Loucy (cell line): ENCODE measurements around the gene RND2.

Source experiments
- H2AFZ ChIP-seq: fragments of 200-600 bp; sonication (generic); 2 replicates; pipeline ENCODE4 v1.6.0; 2016; ENCODE audit warnings: antibody characterized with exemption, mild to moderate bottlenecking, low read length, moderate library complexity
- H3F3A ChIP-seq: fragments of 200-600 bp; 2 replicates; pipeline ENCODE4 v1.6.0; 2016; ENCODE audit warnings: antibody characterized with exemption, low read depth, mild to moderate bottlenecking
- H3K27me3 ChIP-seq: fragments of 200-600 bp; sonication (generic); 2 replicates; pipeline ENCODE4 v1.6.1; 2014; ENCODE audit warnings: low read length, mild to moderate bottlenecking; ENCODE audit not compliant: insufficient read depth, poor library complexity, severe bottlenecking
- H3K36me3 ChIP-seq: fragments of 200-600 bp; sonication (generic); 2 replicates; pipeline ENCODE4 v1.6.1; 2016; ENCODE audit warnings: low read length; ENCODE audit not compliant: insufficient read depth
- H3K4me1 ChIP-seq: fragments of 200-600 bp; sonication (generic); 2 replicates; pipeline ENCODE4 v1.5.1; 2014; ENCODE audit warnings: low read length, mild to moderate bottlenecking; ENCODE audit not compliant: insufficient read depth, poor library complexity, severe bottlenecking
- H3K4me2 ChIP-seq: fragments of 200-600 bp; sonication (generic); 2 replicates; pipeline ENCODE4 v1.6.0; 2014; ENCODE audit warnings: antibody characterized with exemption, low read length, low read depth, mild to moderate bottlenecking; ENCODE audit not compliant: poor library complexity, severe bottlenecking
- H3K4me3 ChIP-seq: fragments of 200-600 bp; sonication (generic); 2 replicates; pipeline ENCODE4 v1.5.1; 2014; ENCODE audit warnings: low read length, mild to moderate bottlenecking, mixed read lengths; ENCODE audit not compliant: poor library complexity, severe bottlenecking
- H3K79me2 ChIP-seq: fragments of 200-600 bp; sonication (generic); 2 replicates; pipeline ENCODE4 v1.6.1; 2014; ENCODE audit warnings: low read length; ENCODE audit not compliant: insufficient read depth
- H3K9ac ChIP-seq: fragments of 200-600 bp; sonication (generic); 2 replicates; pipeline ENCODE4 v1.6.0; 2014; ENCODE audit warnings: mild to moderate bottlenecking, low read depth, low read length, moderate library complexity; ENCODE audit not compliant: poor library complexity, severe bottlenecking
- H3K9me2 ChIP-seq: fragments of 200-600 bp; sonication (generic); replicated peaks from 2 replicates; pipeline ENCODE4 v1.6.1; 2016; ENCODE audit warnings: low read depth, low read length, mixed read lengths
- H3K9me3 ChIP-seq: fragments of 200-600 bp; sonication (generic); 2 replicates; pipeline ENCODE4 v1.6.1; 2014; ENCODE audit warnings: mild to moderate bottlenecking, antibody characterized with exemption, low read length, low read depth; ENCODE audit not compliant: insufficient read depth
- H4K20me1 ChIP-seq: fragments of 200-600 bp; sonication (generic); 2 replicates; pipeline ENCODE4 v1.6.0; 2014; ENCODE audit warnings: antibody characterized with exemption, low read length, mild to moderate bottlenecking; ENCODE audit not compliant: insufficient read depth, poor library complexity, severe bottlenecking
- CTCF ChIP-seq: fragments of 200-600 bp; sonication (generic); conservative IDR thresholded peaks from 2 replicates; pipeline ENCODE4 v1.5.1; 2014; ENCODE audit warnings: mild to moderate bottlenecking, antibody characterized with exemption, low read length
- EZH2phosphoT487 ChIP-seq: fragments of 200-600 bp; IDR thresholded peaks from 2 replicates; pipeline ENCODE4 v1.6.1; 2018; ENCODE audit warnings: antibody characterized with exemption, mild to moderate bottlenecking, moderate library complexity, borderline replicate concordance

RND2 gene

GRCh38 chr17:43039646-43040045 is 14.6 kb downstream of the RND2 start:
- H3K9ac ChIP-seq, result no peak overlapping the region
- H3K9me3 ChIP-seq, result no peaks in the 10 kb centered on the region
- no peak overlapping the region for H2AFZ ChIP-seq
- no peak overlapping the region for H3K4me3 ChIP-seq
- no peaks in the 10 kb centered on the region for H3K79me2 ChIP-seq
- no peaks in the 10 kb centered on the region for H3F3A ChIP-seq
- H3K9me2 ChIP-seq, result no peaks in the 10 kb centered on the region
- H3K4me2 ChIP-seq, result no peak overlapping the region
- no peak for TF ChIP-seq EZH2phosphoT487
- TF ChIP-seq CTCF, result no peak
- H4K20me1 ChIP-seq, result no peaks in the 10 kb centered on the region
- peaks cover 9% of the 10 kb centered on the region for H3K4me1 ChIP-seq
- H3K27me3 ChIP-seq, result no peaks in the 10 kb centered on the region
- no peaks in the 10 kb centered on the region for H3K36me3 ChIP-seq

- Histone ChIP-seq H3K9ac (no peak overlapping the region), H3K79me2 (no peaks in the 10 kb centered on the region), H3K4me1 (peaks cover 9% of the 10 kb centered on the region), H2AFZ (no peak overlapping the region), H3K9me3 (no peaks in the 10 kb centered on the region), H3K4me2 (no peak overlapping the region), H3K27me3 (no peaks in the 10 kb centered on the region), H3F3A (no peaks in the 10 kb centered on the region), H3K4me3 (no peak overlapping the region), H3K9me2 (no peaks in the 10 kb centered on the region), H4K20me1 (no peaks in the 10 kb centered on the region), H3K36me3 (peaks cover 6% of the 10 kb centered on the region; the same call in 1 of the 2 replicates)
- TF ChIP-seq EZH2phosphoT487 (no peak), CTCF (no peak)
These were observed 15.6 kb downstream of the RND2 start for GRCh38 chr17:43040655-43041054.

GRCh38 chr17:43042025-43042628 is 17.1 kb downstream of the RND2 start:
- no peak overlapping the region for H2AFZ ChIP-seq
- peaks cover 9% of the 10 kb centered on the region; the same call in 1 of the 2 replicates for H3K36me3 ChIP-seq
- H3K9ac ChIP-seq, result peak overlapping the region; percentile 8
- no peaks in the 10 kb centered on the region for H4K20me1 ChIP-seq
- H3K4me1 ChIP-seq, result peaks cover 9% of the 10 kb centered on the region
- H3K4me3 ChIP-seq, result no peak overlapping the region
- no peaks in the 10 kb centered on the region for H3F3A ChIP-seq
- no peaks in the 10 kb centered on the region for H3K27me3 ChIP-seq
- H3K9me2 ChIP-seq, result no peaks in the 10 kb centered on the region
- no peaks in the 10 kb centered on the region for H3K9me3 ChIP-seq
- no peaks in the 10 kb centered on the region for H3K79me2 ChIP-seq
- TF ChIP-seq CTCF (no peak), EZH2phosphoT487 (no peak)
- no peak overlapping the region for H3K4me2 ChIP-seq
